HEK293 (cell line): ENCODE data around the gene MAPRE2.
A peak's percentile ranks its signal among the peaks of the same experiment; 100 is the strongest.

Experiments
- CTCF ChIA-PET: fragments of 350-600 bp; formaldehyde crosslinking; extraction: SDS; loops from one replicate; lab custom pipeline; 2021; ENCODE audit warnings: antibody characterized with exemption; lab: Yijun Ruan, JAX
- POLR2A ChIA-PET: fragments of 300-600 bp; formaldehyde crosslinking; extraction: SDS; loops from one replicate; lab custom pipeline; 2020; ENCODE audit warnings: antibody characterized with exemption, inconsistent platforms; lab: Yijun Ruan, JAX
- H3K27ac ChIP-seq: fragments of 200-500 bp; sonication (Bioruptor generic); 2 replicates; pipeline ENCODE4 v1.5.1; 2014; ENCODE audit warnings: low read depth, low read length, control low read depth, inconsistent platforms; ENCODE audit errors: extremely low read depth
- H3K36me3 ChIP-seq, 2 experiments: fragments of 200-500 bp in 1 of 2; sonication (Bioruptor generic) in 1 of 2; 1 replicate in 1 of 2; 2 replicates in 1 of 2; pipeline ENCODE4 v1.5.1; 2014 to 2017; ENCODE audit warnings: inconsistent platforms in 2 of 2, low read length in 2 of 2; ENCODE audit not compliant: control insufficient read depth in 2 of 2, insufficient read depth in 1 of 2
- H3K4me1 ChIP-seq: fragments of 200-500 bp; sonication (Bioruptor generic); 2 replicates; pipeline ENCODE4 v1.5.1; 2014; ENCODE audit warnings: mild to moderate bottlenecking, low read length, inconsistent platforms; ENCODE audit not compliant: control insufficient read depth, insufficient read depth
- H3K4me3 ChIP-seq: 2 replicates; pipeline ENCODE4 v1.5.1; 2011; ENCODE audit warnings: low read depth, mild to moderate bottlenecking, control low read depth, low read length, moderate library complexity
- H3K9me3 ChIP-seq: fragments of 200-500 bp; sonication (Bioruptor generic); 2 replicates; pipeline ENCODE4 v1.5.1; 2014; ENCODE audit warnings: low read depth, low read length, inconsistent platforms; ENCODE audit not compliant: control insufficient read depth, insufficient read depth
- FEZF1 ChIP-seq: fragments of 450-650 bp; formaldehyde crosslinking; IDR thresholded peaks from 2 replicates; pipeline ENCODE4 v1.5.1; 2016; ENCODE audit warnings: missing biosample characterization, missing genetic modification characterization
- GLI4 ChIP-seq: fragments of 450-650 bp; formaldehyde crosslinking; IDR thresholded peaks from 2 replicates; pipeline ENCODE4 v1.5.1; 2016; ENCODE audit warnings: missing biosample characterization, missing genetic modification characterization
- HOXC10 ChIP-seq: sonication (generic); formaldehyde crosslinking; IDR thresholded peaks from 2 replicates; pipeline ENCODE4 v1.8.1; 2023; ENCODE audit warnings: mild to moderate bottlenecking, missing genetic modification reagents
- MEIS1 ChIP-seq: sonication (generic); formaldehyde crosslinking; IDR thresholded peaks from 2 replicates; pipeline ENCODE4 v1.8.1; 2022; ENCODE audit warnings: missing genetic modification reagents, mild to moderate bottlenecking, borderline replicate concordance
- OVOL3 ChIP-seq: fragments of 450-650 bp; formaldehyde crosslinking; IDR thresholded peaks from 2 replicates; pipeline ENCODE4 v1.5.1; 2016; ENCODE audit warnings: missing biosample characterization, missing genetic modification characterization
- PRDM1 ChIP-seq: fragments of 450-650 bp; formaldehyde crosslinking; IDR thresholded peaks from 2 replicates; pipeline ENCODE4; 2016; ENCODE audit warnings: missing biosample characterization, missing genetic modification characterization
- YY1 ChIP-seq: fragments of 450-650 bp; formaldehyde crosslinking; IDR thresholded peaks from 2 replicates; pipeline ENCODE4 v1.5.1; 2018; ENCODE audit warnings: missing biosample characterization, missing genetic modification characterization
- ZBTB1 ChIP-seq: fragments of 450-650 bp; formaldehyde crosslinking; IDR thresholded peaks from 2 replicates; pipeline ENCODE4 v1.5.1; 2016; ENCODE audit warnings: missing biosample characterization, missing genetic modification characterization
- ZFHX2 ChIP-seq: fragments of 450-650 bp; formaldehyde crosslinking; conservative IDR thresholded peaks from 2 replicates; pipeline ENCODE4 v1.5.1; 2016; ENCODE audit warnings: missing biosample characterization, missing genetic modification characterization
- ZFP37 ChIP-seq: fragments of 450-650 bp; formaldehyde crosslinking; IDR thresholded peaks from 2 replicates; pipeline ENCODE4 v1.5.1; 2016; ENCODE audit warnings: missing biosample characterization, missing genetic modification characterization
- ZFP69B ChIP-seq: fragments of 450-650 bp; formaldehyde crosslinking; IDR thresholded peaks from 2 replicates; pipeline ENCODE4 v1.5.1; 2016; ENCODE audit warnings: missing biosample characterization, missing genetic modification characterization
- ZIC2 ChIP-seq: fragments of 450-650 bp; formaldehyde crosslinking; IDR thresholded peaks from 2 replicates; pipeline ENCODE4 v1.5.1; 2016; ENCODE audit warnings: missing biosample characterization, missing genetic modification characterization
- ZNF548 ChIP-seq: fragments of 450-650 bp; formaldehyde crosslinking; IDR thresholded peaks from 2 replicates; pipeline ENCODE4 v1.5.1; 2016; ENCODE audit warnings: missing biosample characterization, missing genetic modification characterization
- ZNF558 ChIP-seq: fragments of 450-650 bp; formaldehyde crosslinking; IDR thresholded peaks from 2 replicates; pipeline ENCODE4 v1.5.1; 2016; ENCODE audit warnings: missing biosample characterization, missing genetic modification characterization
- ZNF600 ChIP-seq: fragments of 450-650 bp; formaldehyde crosslinking; IDR thresholded peaks from 2 replicates; pipeline ENCODE4 v1.5.1; 2016; ENCODE audit warnings: missing biosample characterization, missing genetic modification characterization
- ZNF623 ChIP-seq: fragments of 450-650 bp; formaldehyde crosslinking; IDR thresholded peaks from 2 replicates; pipeline ENCODE4 v1.5.1; 2016; ENCODE audit warnings: missing biosample characterization, missing genetic modification characterization
- ZSCAN5A ChIP-seq: fragments of 450-650 bp; formaldehyde crosslinking; IDR thresholded peaks from 2 replicates; pipeline ENCODE4 v1.5.1; 2016; ENCODE audit warnings: missing biosample characterization, missing genetic modification characterization
- TF ChIP-seq, protein P1 (sequence below): IDR thresholded peaks from 2 replicates; pipeline ENCODE4 v1.6.1; 2011; ENCODE audit warnings: mild to moderate bottlenecking, low read depth, low read length, borderline replicate concordance
- TF ChIP-seq, protein P2 (sequence below): fragments of 450-650 bp; formaldehyde crosslinking; IDR thresholded peaks from 2 replicates; pipeline ENCODE4; 2016; ENCODE audit warnings: missing biosample characterization, missing genetic modification characterization

The MAPRE2 gene

GRCh38 chr18:35116784-35117318, 75.6 kb downstream of the MAPRE2 start:
- Histone ChIP-seq H3K27ac (no peak overlapping the region), H3K4me1 (no peaks in the 10 kb centered on the region), H3K9me3 (no peaks in the 10 kb centered on the region), H3K4me3 (no peak overlapping the region), H3K36me3 (no peaks in the 10 kb centered on the region)
- TF ChIP-seq FEZF1 (0 out of 2 replicates have a peak, but pooled peaks have one; percentile 32), OVOL3 (tag by site-specific recombination) (peak; percentile 93), ZIC2 (tag by site-specific recombination) (peak; percentile 63), MEIS1 (CRISPR knock-in tag) (no peak)
- TF ChIP-seq, all 188 proteins: peak for 3
- ChIA-PET POLR2A (no interaction called here), CTCF (interaction anchor here (0.7 kb wide), 1 partner anchor 34 kb away, joined by 4 read pairs; no protein-coding TSS in a partner anchor)

GRCh38 chr18:35117372-35117771, 76.2 kb downstream of the MAPRE2 start:
- ChIA-PET POLR2A (no interaction called here), CTCF (no interaction called here)
- no peak overlapping the region for H3K27ac ChIP-seq
- no peak overlapping the region for H3K4me3 ChIP-seq
- TF ChIP-seq ZBTB1 (no peak), FEZF1 (no peak), HOXC10 (CRISPR knock-in tag) (no peak), ZNF600 (tag by site-specific recombination) (no peak), ZNF558 (no peak), PRDM1 (tag by site-specific recombination) (no peak), ZNF623 (tag by site-specific recombination) (no peak), GLI4 (tag by site-specific recombination) (no peak)
- TF ChIP-seq, protein P1, sequence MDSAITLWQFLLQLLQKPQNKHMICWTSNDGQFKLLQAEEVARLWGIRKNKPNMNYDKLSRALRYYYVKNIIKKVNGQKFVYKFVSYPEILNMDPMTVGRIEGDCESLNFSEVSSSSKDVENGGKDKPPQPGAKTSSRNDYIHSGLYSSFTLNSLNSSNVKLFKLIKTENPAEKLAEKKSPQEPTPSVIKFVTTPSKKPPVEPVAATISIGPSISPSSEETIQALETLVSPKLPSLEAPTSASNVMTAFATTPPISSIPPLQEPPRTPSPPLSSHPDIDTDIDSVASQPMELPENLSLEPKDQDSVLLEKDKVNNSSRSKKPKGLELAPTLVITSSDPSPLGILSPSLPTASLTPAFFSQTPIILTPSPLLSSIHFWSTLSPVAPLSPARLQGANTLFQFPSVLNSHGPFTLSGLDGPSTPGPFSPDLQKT, result no peak
- TF ChIP-seq, protein P2, sequence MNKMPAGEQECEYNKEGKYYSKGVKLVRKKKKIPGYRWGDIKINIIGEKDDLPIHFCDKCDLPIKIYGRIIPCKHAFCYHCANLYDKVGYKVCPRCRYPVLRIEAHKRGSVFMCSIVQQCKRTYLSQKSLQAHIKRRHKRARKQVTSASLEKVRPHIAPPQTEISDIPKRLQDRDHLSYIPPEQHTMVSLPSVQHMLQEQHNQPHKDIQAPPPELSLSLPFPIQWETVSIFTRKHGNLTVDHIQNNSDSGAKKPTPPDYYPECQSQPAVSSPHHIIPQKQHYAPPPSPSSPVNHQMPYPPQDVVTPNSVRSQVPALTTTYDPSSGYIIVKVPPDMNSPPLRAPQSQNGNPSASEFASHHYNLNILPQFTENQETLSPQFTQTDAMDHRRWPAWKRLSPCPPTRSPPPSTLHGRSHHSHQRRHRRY (tag by site-specific recombination), result no peak
- H3K4me1 ChIP-seq, result no peaks in the 10 kb centered on the region
- no peaks in the 10 kb centered on the region for H3K9me3 ChIP-seq
- H3K36me3 ChIP-seq, result no peaks in the 10 kb centered on the region

DNA sequence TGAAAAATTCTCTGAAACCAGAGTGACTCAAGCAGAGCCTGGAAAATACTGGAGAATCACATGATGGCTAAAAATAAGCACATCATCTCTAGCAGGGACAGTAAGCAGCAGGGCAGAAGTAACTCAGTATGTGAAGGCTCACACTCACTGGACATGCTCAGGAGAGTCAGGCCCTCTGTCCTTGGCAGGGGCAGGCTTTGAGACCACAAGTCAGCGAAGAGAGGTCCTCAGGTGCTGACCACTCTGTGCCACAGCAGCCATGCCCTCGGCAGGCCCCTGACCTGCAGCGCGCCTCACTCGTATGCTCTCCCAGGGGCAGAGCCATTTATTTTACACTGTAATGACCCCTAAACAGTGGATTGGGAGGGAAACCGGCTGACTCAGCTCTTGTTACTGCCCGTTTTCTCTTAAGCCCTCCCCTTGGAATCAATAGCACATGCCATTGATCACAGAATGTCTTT, 76.8 kb downstream of the MAPRE2 start:
- no peaks in the 10 kb centered on the region for H3K9me3 ChIP-seq
- ChIA-PET CTCF (interaction anchor here (0.8 kb wide), 1 partner anchor 13 kb away, joined by 3 read pairs; no protein-coding TSS in a partner anchor), POLR2A (no interaction called here)
- H3K4me3 ChIP-seq, result no peak overlapping the region
- H3K27ac ChIP-seq, result no peak overlapping the region
- H3K36me3 ChIP-seq, result no peaks in the 10 kb centered on the region
- no peaks in the 10 kb centered on the region for H3K4me1 ChIP-seq
- no peak for TF ChIP-seq ZFP37 (tag by site-specific recombination)
- no peak for TF ChIP-seq ZNF548 (tag by site-specific recombination)
- no peak for TF ChIP-seq YY1 (tag by site-specific recombination)
- TF ChIP-seq ZFHX2 (tag by site-specific recombination), result no peak
- no peak for TF ChIP-seq ZSCAN5A (tag by site-specific recombination)
- no peak for TF ChIP-seq ZNF600 (tag by site-specific recombination)
- no peak for TF ChIP-seq ZFP69B
- TF ChIP-seq, all 188 proteins: peak for 0
